Putamen (tissue), 1 donor: ENCODE data around the gene SLC7A1.

Experiments used
- DNase-seq: peaks from one replicate; pipeline ENCODE4 v3.0.0-alpha.2; 2016; ENCODE audit warnings: low spot score

SLC7A1 gene

DNA sequence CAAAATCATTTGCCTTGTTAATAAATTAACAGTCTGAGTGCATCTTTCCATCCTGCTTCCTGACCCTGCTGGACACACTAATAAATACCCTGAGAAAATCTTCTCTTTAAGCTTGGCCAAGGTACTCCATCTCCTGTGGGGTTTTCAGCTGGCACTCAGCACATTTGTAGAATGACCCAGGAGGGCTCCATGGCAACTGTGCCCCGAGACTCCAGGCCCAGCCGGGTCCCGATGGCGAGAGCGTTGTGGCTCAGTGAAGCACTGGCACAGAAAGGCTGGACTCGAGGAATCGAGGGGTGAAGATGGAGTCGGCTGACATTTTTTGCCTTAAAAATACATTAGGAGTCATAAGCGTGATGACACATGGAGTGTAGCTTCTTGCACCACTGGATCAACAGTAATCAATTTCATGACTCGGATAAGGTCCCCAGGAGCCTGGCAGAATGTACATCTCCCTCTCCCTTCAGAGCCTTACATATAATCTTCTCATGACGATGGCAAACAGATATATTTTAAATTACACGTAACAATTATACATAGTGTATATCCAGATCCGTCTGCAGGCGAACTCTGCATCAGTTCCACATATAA is 85.4 kb downstream of the SLC7A1 start:
- DNase-seq = no peak

DNA sequence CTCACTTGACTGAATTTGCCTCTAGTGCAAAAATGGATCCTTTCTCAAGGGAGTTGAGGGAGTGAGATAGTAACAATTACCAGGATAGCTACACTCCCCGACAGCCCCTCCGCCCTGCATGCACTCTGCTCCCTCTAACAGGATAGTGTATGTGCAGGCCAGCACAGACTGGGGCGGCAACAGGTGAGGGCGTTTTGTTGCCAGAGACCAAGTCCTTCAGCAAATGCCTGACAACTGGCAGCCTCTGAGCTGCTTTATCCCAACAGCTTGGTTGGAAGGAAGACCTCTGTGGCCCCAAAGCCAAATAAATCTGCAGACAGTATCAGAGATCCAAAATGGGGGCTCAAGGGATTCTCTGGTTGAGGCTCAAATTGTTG is 86.6 kb downstream of the SLC7A1 start:
- no peak for DNase-seq

DNA sequence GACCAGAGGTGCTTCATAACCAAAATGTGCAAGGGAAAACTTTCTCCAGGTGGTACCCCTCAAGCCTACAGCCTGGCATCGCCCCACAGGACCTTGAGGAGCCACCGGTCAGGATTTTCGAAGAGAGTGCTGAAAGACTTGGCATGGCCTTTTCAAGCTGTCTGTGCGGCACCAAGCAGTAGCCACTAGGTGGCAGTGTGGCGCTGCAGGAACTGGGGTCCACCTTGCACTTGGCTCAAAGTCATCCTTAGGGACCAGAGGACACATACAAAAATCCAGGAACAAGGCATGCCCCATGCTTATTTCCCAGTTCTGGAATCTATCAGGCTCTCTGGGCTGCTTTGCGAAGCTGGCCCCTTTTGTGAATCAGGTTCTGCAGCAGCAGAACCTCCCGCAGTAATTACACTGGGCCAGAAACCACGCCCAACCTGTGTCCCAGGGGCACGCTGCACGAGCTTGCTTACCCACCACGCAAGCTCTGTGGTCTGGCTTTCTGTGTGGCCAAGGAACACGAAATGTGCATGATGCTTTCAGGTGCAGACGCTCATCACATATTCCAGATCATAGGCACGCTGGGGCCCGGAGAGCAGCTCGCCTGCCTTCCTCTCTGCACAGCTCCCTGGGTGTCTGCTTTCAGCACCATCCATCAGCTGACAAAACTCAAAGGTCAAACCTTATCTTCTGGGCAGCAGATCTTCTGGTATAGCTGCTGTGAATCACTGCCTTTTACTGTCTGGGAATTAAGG is 87.2 kb downstream of the SLC7A1 start:
- peak; percentile 80 for DNase-seq

DNA sequence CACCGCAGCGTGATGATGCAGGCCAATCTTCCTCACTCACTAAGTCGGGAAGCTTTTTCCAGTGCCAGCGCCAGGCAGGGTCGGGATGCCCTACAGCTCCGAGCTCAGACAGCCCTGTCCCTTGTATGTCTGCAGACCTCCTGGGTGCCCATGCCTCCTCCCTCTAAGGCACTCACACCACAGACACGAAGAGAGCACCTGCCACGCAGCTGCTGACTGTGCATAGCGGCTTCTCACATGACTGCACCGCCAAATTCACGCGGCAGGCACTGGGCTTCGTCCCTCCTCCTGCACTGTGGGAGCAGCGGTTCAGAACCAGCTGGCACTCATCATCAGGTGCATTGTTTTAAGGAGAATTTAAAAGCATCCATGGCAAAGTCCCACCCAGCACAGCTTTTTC is 88.1 kb downstream of the SLC7A1 start:
- DNase-seq = no peak

DNA sequence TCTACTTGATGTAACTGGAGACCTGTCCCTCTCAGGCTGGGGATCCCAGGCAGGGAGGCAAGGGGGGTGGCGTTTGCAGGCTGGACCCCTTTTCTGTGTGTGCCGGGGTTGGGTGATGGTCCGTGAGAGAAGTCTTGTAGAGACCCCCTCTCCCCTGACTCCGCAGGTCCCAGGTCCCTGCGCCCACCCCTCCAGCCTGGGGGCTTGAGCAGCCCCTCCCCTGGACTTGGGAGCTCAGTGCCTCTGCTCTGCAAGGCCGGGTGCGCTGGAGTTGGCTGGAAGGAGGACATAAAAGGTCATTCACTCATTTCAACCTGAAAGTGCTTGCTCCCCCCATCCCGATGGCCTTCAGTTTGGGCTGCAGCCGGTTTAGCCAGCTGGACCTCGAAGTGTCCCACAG is 89.5 kb downstream of the SLC7A1 start:
- DNase-seq = no peak

DNA sequence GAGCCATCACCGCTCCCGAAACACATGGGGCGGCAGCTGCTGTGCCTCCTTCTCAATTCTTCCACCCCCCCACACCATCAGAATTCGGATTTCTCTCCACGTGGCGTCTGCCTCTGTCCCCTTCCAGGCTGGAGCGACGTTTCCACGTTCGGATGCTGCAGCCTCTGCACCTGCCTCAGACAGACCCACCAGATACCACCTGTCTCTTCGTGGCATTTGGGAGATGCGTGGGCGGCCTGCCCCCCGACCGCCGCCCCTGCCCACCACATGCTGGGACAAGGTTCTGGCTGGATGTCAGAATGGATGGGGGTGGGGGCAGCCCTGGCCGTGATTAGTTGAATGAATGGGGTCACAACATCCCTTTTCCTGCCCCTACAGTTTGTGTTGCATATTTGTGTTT is 90.0 kb downstream of the SLC7A1 start:
- no peak for DNase-seq

DNA sequence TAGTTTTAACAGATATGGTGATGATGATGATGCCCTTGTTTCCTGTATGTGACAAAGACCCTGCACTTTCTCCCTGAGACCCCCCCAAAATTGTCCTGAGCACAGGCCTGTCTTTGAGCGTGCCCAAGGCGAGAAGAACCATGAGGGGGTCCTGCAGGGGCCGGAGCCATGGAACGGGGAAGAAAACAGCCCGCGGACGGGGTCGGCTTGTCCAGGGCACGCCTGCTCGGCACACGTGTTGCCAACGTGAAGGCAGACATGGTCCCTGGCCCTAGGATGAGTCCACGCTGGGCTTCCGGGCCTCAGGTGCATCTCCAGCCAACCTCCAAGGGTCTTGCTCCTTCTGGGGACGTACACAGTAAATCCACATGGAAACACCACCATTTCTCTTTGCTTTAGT is 90.8 kb downstream of the SLC7A1 start:
- no peak for DNase-seq

DNA sequence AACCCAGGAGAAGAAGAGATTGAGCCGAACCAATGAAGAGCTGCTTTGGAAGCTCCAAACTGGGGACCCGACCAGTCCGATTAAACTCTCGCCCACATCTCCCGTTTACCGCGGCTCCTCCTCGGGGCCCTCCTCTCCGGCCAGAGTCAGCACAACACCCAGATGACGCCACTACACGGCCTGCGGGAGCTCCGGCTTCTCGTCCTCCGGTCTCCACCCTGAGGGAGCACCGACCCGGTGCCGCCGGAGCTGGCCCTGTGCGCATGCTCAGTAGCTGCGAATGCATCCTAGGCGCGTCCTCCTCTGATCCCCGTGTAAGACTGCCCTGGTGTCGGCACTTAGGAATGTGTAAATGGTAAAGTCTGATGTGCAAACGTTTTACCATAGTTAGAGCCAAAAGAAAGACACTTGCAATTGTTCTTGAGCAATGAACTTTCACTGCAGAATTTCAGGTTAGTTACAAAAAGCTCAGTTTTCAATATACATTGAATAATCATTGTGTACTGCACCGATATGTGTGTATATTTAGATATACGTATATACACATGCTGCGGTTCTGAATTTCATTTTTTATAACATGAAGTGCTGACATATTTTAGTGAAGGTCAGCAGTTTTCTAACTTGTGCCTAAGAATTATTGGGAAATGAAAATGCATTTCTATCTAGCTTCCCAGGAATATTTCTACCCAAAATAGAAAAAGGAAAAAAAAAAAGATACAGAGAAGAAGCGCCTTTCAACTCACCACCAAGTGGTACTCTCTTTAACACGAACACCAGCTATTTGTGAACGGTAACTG is 92.2 kb downstream of the SLC7A1 start:
- no peak for DNase-seq

DNA sequence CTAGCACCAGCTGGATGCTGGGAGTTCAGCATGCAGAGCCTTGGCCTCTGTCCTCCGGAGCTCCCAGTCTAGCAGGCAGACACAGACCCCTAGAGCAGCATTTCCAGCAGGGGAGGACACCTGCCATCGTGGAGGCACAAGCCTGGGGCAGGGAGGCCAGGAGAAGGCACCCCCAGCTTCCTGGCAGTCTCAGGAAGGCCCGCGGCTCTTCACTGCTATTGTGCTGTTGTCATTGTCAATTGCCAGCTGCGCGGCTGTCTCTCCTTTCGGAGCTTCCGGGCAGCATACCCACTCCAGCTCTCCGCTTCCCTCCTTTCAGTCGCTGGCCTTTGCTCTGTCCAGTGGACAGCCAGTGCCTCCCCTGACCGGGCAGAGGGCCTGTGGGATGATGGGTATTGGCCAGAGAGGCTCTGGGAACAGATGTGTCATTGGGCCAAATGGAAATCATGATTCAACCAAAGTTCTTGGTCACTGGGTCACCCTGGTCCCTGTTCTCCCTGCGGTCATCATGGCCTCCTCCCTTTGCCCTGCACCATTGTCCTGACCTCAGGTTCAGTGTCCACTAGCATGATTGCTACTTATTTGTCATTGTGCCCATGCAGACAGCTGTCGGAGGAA is 93.0 kb downstream of the SLC7A1 start:
- no peak for DNase-seq

DNA sequence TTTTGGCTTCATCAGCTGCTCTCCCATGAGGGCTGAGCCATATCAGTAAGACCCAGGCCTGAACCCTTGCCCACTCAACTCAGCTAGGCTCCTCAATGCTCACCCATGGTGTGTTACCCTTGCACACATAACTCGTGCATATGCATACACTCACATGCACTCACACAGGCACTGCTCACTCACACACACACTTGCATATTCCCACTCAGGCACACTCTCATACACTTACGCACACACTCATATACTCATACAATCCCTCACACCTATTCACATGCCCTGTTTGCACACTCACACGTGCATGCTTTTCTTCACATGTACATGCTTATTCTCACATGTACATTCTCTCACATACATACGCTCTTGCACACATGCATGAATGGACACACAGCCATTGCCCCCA is 93.8 kb downstream of the SLC7A1 start:
- DNase-seq = no peak

DNA sequence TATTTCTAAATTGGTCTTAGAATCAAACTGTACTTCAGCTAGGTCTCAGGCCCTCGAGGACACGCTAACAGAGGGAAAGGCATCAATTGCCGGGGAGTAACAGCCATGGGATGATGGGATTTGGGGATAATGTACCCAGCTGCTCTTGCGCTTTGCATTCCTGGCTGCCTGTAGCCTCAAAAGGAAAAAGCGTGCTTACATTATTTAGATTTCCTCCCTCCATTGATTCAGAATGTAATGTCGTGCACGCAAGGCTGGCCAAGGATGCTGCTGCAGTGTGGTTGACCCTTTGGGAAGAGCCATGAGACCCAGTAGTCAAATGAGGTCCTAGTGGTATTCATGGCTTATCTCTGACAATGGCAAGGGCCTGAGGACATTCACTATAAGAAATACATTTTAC is 95.1 kb downstream of the SLC7A1 start:
- no peak for DNase-seq

DNA sequence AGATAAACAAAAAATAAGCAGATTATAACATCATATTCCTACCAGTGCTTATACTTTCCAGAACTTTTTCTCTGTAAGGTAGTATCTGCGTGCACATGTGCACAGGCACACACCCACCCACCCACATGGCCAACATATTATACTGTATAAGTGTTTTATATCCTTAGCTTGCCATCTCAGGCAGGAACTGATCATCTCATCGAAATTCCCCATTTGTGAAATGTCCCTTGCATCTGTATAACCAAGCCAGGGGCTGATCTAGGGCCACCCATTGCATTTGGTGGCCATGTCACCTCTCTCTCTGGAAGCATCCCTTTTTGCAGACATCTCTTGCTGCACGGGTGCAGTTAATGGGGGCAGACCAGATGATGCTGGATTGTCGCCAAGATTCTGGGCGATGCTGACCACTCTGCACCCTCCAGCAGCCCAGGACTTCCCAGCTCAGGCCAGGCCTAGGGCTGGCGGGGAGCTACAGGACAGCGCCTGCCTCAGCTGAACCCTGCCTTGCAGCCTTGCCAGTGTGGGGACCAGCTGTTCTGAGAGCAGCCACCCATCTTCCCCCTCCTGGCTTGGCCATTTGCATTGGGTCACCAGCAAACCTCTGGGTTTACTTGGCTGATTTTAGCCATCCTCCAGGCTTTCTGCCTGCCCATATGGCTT is 95.9 kb downstream of the SLC7A1 start:
- DNase-seq = no peak

DNA sequence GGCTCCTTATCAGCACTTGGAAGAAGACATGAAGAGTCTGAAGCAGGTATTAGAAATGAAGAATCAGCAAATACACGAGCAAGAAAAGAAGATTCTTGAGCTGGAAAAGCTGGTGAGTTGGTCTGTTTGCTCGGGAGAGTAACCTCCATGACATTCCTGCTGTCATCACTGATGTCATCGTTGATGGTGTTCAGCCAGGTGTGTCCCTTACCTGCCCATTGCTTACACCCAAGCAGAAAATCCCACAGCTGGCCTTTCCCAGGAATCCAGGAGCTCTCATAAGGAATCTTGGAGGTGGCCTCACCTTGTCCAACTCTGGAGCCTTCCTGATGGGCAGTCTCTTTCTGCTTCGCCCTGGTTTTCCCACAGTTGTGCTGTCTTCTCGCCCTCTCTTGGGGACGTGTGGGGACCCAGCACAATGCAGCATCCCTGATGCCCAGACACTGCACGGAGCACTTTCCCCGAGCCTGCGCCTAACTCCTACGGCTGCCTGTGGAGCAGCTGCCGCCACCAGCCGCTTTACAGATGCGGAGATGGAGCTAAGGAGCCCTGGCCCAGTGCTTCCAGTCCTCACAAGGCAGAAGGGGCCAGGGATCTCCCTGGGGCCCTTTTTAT is 97.0 kb downstream of the SLC7A1 start:
- no peak for DNase-seq

DNA sequence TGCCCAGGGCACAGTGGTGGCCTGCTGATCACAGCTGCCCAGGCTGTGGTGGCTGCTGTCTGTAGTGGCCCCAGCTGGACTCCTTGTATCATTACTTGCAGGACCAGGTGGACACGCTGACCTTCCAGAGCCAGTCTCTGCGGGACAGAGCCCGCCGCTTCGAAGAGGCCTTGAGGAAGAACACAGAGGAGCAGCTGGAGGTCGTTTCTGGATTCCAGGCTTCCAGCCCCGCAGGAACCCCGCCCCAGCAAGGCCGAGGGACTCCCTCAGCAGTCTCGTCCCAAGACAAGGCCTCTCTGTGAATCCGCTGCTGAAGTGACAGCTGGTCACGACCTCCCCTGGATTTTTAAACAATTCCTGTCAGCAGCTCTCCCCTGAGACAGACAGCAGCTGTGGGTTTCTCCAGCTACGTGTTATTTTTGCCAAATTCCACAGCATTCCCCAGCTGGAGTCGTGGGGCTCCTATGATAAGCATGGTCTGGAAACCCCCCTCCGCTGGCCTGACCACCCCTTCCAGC is 98.3 kb downstream of the SLC7A1 start:
- DNase-seq = no peak

DNA sequence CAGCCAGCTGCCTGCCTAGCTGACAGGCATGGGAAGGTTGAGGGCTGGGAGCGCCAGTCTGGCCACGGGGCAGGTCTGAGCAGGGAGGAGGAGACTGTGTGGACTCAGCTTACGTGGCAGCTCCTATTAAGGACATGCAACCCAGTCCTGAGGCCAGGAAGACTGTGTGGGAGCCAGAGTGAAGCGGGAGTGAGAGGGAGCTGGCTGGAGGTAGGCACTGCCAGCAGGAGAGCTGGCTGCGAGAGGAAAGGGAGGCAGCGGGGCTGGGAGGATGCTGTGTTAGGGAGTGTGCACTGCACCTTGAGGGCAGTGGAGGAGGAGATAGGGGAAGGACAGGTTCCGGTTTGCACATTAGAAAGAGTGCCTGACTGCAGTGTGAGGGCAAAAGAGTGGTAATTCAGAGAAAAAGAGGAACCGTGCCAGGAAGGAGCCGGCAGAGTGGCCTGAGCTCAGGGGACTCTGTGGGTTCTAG is 99.2 kb downstream of the SLC7A1 start:
- no peak for DNase-seq

DNA sequence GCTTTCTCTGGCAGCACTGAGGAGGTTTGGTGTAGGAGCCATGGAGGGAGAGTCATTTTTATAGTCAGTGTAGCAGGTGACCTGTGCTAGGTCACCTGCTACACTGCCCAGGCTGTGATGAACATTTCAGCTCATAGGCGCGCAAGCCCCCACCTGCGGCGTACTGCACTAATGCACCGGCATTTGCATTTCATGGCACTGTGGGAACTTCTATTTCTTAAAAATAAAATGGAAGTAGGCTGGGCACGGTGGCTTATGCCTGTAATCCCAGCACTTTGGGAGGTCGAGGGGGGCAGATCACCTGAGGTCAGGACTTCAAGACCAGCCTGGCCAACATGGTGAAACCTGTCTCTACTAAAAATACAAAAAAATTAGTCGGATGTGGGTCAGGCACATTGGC is 101.0 kb downstream of the SLC7A1 start:
- DNase-seq = no peak

DNA sequence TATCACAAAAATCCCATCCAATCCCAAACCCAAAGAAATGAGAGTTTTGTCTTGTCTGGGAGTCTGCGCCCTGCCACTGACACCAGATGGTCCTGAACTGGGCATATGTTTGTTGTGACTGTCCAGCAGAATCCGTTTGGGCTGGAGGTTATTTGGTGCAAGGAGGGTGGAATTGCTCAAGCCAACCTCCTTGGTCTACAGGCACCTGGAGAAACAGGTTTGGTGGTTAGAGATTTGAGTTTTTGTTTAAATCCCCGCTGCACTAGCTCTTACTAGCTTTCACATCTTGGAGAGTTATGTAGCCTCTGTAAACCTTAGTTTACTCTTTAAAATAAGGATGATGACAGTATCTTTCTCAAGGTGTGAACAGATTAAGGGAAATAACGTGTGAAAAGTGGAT is 101.7 kb downstream of the SLC7A1 start:
- no peak for DNase-seq

DNA sequence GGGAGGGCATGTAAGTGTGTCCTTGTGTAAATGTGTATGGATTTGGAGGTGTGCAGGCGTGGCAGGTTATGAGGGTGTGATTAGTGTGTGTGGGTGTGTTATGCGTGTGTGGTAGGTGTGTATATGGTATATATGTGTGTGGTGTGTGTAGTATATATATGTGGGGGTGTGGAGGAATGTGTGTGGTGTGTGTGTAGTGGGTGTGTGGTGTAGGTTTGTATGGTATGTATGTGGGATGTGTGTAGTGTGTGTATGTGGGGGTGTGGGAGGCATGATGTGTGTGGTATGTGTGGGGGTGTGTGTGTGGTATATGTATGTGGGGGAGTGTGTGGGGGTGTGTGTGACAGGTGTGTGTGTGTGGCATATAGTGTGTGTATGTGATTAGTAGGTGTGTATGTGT is 104.2 kb downstream of the SLC7A1 start:
- no peak for DNase-seq

DNA sequence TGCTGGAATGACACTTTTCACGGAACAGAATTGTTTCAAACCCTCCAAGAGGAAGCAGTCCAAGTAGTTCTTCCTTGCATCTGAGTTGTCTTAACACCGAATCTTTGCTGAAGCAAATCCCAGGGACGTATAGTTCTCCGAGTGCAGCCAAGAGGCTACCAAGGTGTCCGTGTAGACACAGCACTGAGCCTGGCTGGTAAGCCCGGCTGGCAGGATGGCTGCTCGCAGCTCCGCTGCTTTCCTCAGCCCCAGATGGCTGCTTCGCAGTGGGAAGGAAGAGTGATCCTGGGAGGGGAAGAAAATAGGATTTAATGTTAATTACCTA is 105.0 kb downstream of the SLC7A1 start:
- no peak for DNase-seq

DNA sequence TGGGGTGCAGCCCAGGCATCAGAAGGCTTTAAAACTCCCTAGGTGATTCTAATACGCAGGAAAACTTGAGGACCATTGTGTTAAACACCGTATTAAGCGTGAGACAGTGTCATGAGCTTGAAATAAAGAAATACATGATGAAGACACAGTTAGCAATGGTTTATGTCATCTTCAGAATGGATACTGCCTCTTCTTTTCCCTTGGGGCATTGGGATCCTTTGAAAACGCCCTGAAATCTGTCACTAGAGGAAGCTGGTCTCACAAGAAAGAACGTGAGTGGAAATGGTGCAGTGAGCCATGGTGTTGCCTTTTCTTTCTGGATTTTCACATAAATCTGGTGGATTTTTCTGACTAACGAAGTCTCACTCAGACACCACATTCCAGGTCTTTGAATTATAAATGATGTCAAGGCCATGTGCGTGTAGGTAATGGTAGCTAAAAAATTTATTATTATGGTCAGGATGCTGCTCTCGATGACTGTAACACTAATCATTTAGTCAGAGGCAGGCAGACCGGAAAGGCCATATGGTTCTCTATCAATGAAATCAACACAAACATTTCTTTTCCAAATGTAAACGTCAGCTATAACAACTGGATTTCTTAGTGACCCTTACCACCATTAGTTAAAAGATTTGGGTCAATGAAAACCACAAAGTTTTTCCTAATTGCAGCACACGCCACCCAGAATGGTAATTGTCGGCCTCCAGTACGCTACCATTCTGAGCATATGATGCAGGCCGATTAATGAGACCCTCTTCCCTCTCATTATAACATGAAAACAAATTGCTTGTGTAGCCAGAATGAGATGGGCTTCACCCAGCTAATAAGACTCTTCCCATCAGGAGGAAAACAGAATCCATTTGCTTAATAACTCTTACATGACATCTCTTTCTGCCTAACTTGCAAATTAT is 105.6 kb downstream of the SLC7A1 start:
- DNase-seq = no peak
